Measurements from ENCODE around the gene STARD9. TPM values are rescaled to one million over a fixed set of nuclear protein-coding genes. Genes with fewer than 3 reads are reported as not detected.

STARD9 gene
- total and polyA plus RNA-seq, 9 of the 15 experiments (the other 6 are each of a cell fraction or from before 2014, with no cell fraction given): 0.45 to 6.0 (median 3.6) TPM

- TF ChIP-seq NKRF (IDR thresholded peaks at IDR 0.05; ENCODE audit: borderline replicate concordance) (peak; percentile 85; the same call in 1 of the 2 replicates), ZNF79 (CRISPR knock-in tag; IDR thresholded peaks at IDR 0.05; ENCODE audit: low read depth) (no peak), HDAC1 (IDR thresholded peaks at IDR 0.05) (peak in 1 of 2 experiments; percentile 94; a peak in 2 of 4 replicates), ZC3H4 (CRISPR knock-in tag; IDR thresholded peaks at IDR 0.05; ENCODE audit: borderline replicate concordance) (no peak), ZMIZ1 (IDR thresholded peaks at IDR 0.05; ENCODE audit: low read depth in 2 of 2, low read length in 2 of 2) (0 out of 4 replicates have a peak, but pooled peaks of 1 of the 2 experiments have one; percentile 9), PRMT5 (CRISPR knock-in tag; IDR thresholded peaks at IDR 0.05) (no peak), ZNF395 (CRISPR knock-in tag; IDR thresholded peaks at IDR 0.05) (peak; percentile 61; the same call in 1 of the 2 replicates), CGGBP1 (CRISPR knock-in tag; IDR thresholded peaks at IDR 0.05) (no peak), MYC (IDR thresholded peaks at IDR 0.05; ENCODE audit: low read depth, low read length) (peak; percentile 81), MYC (CRISPR knock-in tag; IDR thresholded peaks at IDR 0.05; ENCODE audit: borderline replicate concordance, low read depth) (0 out of 2 replicates have a peak, but pooled peaks have one; percentile 17), CREB1 (IDR thresholded peaks at IDR 0.05) (peak; percentile 94), CREB1 (CRISPR knock-in tag; IDR thresholded peaks at IDR 0.05) (peak; percentile 98), ZSCAN29 (IDR thresholded peaks at IDR 0.05) (no peak), CCNT2 (IDR thresholded peaks at IDR 0.05; ENCODE audit: borderline replicate concordance, extremely low read depth, insufficient read length, low read depth, low read length) (peak; percentile 71), STAT5B (CRISPR knock-in tag; IDR thresholded peaks at IDR 0.05) (no peak), RBM25 (IDR thresholded peaks at IDR 0.05; ENCODE audit: low read depth, low read length, severe bottlenecking) (no peak), TBP (optimal IDR thresholded peaks at IDR 0.05; ENCODE audit: low read depth, low read length) (peak; percentile 85), EWSR1 (IDR thresholded peaks at IDR 0.05; ENCODE audit: borderline replicate concordance, low read depth, partially characterized antibody) (no peak), ZNF764 (CRISPR knock-in tag; IDR thresholded peaks at IDR 0.05; ENCODE audit: low read depth) (no peak), ARID1B (IDR thresholded peaks at IDR 0.05) (peak; percentile 13; the same call in 1 of the 2 replicates)
Observed at GRCh38 chr15:42548249-42549031, 27.0 kb upstream of the STARD9 start, which contains the start of the genes HAUS2 and LRRC57 (continued).
